Effector memory CD8-positive, alpha-beta T cell (primary cell): Measurements from ENCODE around the gene ZNF487.
A peak's percentile ranks its signal among the peaks of the same experiment; 100 is the strongest.

Source experiments
- ATAC-seq: fragments of 150-1000 bp; cut with Tn5 transposase; replicated peaks from 2 replicates; pipeline ENCODE4 v1.10.0; 2021; ENCODE audit warnings: mild to moderate bottlenecking, moderate library complexity
- DNase-seq, 3 experiments: peaks; one replicate each; pipeline ENCODE4 v3.0.0; 2021
- H3K27ac Mint-ChIP-seq, 2 donors: one replicate each; pipeline ENCODE4 v1.8.0; 2022; ENCODE audit warnings: mild to moderate bottlenecking in 2 of 2, mixed read lengths in 2 of 2, moderate library complexity in 2 of 2
- H3K27me3 Mint-ChIP-seq, 2 donors: one replicate each; pipeline ENCODE4 v1.8.0; 2022; ENCODE audit warnings: mixed read lengths in 2 of 2
- H3K36me3 Mint-ChIP-seq: one replicate; pipeline ENCODE4 v1.8.0; 2022; ENCODE audit warnings: mild to moderate bottlenecking, moderate library complexity, mixed read lengths; ENCODE audit not compliant: insufficient read depth
- H3K4me1 Mint-ChIP-seq, 2 donors: one replicate each; pipeline ENCODE4 v1.8.0; 2022; ENCODE audit warnings: low read depth in 2 of 2, mixed read lengths in 2 of 2
- H3K4me3 Mint-ChIP-seq, 2 donors: one replicate each; pipeline ENCODE4 v1.8.0; 2022; ENCODE audit warnings: mild to moderate bottlenecking in 2 of 2, mixed read lengths in 2 of 2, moderate library complexity in 2 of 2
- H3K9me3 Mint-ChIP-seq, 2 donors: one replicate each; pipeline ENCODE4 v1.8.0; 2022; ENCODE audit warnings: mixed read lengths in 2 of 2

Gene ZNF487

DNA sequence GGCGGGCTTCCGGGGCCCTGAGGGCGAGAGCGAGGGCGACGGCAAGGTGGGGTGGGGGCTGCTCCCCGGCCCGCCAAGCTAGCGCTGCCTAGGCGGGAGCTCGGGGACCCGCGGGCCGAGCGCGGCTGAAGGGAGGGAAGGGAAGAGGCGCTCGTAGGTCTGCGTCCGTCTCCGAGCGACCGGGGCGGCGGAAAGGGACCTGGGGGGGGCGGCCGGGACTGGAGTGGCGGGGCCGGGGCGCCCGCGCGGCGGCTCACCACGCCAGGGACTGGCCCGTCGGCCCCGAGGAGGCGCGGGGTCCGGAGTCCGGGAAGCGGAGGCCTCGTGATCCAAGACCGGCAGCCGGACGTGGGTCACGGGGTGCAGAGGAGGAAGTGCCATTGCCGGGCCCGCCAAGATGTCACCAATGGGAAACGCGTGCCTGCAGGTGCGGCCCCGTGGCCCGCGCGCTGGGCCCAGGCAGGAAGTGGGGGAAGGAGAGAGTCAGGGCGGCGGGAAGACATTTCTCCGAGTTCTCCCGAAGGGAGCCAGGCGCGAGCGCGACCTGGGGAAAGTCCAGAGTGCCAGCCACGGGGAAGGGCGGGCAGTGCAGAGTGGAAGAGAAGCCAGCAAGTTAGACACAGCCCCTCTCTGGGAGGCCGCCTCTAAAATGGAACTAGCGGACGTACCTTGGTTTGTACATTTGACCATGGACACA lies 39.8 kb upstream of the ZNF487 start:
- Mint-ChIP-seq H3K4me1 (peaks cover 63 to 82% of the 10 kb centered on the region in 2 donors), H3K27me3 (no peaks in the 10 kb centered on the region), H3K27ac (peak overlapping the region; percentile 87 to 98), H3K36me3 (peaks cover 87% of the 10 kb centered on the region), H3K4me3 (peak overlapping the region; percentile 86 to 97), H3K9me3 (no peaks in the 10 kb centered on the region)
- DNase-seq (peak; percentile 58 to 64 (median 61)), ATAC-seq (peak; percentile 68)

DNA sequence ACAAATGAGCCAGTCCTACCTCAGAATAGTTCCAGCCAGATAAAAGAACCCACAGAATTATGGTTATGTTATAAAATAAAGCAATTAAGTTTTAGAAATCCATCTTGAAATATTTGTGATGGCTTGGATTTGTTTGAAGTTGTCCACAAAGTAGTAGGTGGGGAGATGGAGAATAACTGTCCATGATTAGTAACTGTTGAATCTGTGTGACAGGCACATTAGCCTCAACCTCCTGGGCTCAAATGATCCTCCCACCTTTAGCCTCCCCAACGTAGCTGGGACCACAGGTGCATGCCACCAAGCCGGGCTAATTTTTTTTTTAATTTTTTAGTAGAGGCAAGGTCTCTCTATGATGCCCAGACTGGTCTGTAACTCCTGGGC lies 38.0 kb upstream of the ZNF487 start:
- DNase-seq = no peak
- H3K27ac Mint-ChIP-seq = peak overlapping the region; percentile 87 to 98
- H3K36me3 Mint-ChIP-seq = peaks cover 86% of the 10 kb centered on the region
- ATAC-seq = no peak
- peak overlapping the region; percentile 86 to 97 for H3K4me3 Mint-ChIP-seq
- no peaks in the 10 kb centered on the region for H3K9me3 Mint-ChIP-seq
- no peaks in the 10 kb centered on the region for H3K27me3 Mint-ChIP-seq
- peaks cover 66 to 85% of the 10 kb centered on the region in 2 donors for H3K4me1 Mint-ChIP-seq

DNA sequence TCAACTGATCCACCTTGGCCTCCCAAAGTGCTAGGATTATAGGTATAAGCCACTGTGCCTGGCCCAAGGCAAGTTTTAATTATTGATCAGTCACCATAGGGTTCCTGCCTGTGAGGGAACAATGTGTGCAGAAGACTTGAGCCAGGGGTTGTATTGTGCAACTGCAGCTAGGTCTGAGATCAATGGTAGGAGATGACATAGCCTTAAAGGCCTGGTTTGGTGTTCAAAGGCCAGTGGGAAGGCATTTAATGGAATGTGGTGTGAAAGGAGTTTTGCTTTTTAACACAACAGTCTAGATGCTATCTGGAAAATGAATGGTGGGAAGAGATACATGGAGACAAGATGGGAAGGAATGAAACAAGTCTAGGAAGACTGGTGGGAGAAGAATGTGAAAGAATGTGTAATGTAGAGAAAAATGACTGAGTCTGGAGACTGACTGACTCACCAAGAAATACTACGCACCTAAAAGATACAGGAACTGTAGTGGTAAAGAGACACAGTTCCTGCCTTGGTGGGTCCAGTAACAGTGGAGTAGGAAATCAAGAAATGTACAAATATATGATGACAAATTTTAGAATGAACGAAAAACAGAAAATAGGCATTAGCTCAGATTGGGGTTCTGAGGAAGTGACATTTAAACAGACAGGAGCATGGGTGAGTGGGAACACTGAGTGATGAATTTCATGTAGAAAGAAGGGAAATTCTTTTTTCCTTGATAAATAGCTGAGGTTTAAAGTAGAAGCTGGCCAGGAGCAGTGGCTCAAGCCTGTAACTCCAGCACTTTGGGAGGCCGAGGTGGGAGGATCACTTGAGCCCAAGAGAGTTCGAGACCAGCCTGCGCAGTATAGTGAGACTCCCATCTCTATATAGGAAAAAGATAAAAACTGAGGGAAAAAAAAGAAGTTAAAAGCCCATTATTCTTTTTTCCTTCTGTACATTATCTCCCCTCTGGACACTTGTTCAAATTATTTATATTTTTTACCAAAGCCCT lies 37.3 kb upstream of the ZNF487 start:
- no peak for DNase-seq
- H3K36me3 Mint-ChIP-seq = peaks cover 86% of the 10 kb centered on the region
- H3K27me3 Mint-ChIP-seq = no peaks in the 10 kb centered on the region
- H3K4me3 Mint-ChIP-seq = peak overlapping the region; percentile 86 to 97
- peak; percentile 14 for ATAC-seq
- peak overlapping the region; percentile 87 to 98 for H3K27ac Mint-ChIP-seq
- H3K9me3 Mint-ChIP-seq = no peaks in the 10 kb centered on the region
- H3K4me1 Mint-ChIP-seq = peaks cover 69 to 88% of the 10 kb centered on the region in 2 donors

DNA sequence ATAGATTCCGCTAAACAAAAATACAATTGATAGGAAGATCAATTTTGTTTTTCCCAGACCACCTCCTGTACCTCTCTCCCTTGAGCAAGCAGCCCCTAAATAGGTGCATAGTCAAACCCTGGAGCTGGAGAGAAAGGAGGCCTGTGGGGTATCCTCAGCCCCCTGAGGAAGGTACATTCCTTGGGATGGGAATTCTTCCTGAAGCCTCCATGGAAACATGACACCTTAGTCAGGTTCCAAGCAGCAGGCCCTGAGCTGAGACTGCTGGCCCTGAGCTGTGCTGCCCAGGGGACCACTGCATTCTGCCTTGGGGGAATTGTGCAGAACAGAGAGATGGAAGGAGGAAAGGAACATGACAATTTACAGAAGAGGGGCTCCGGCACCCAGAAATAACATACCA lies 35.3 kb upstream of the ZNF487 start:
- Mint-ChIP-seq H3K27ac (peak overlapping the region; percentile 87 to 98), H3K4me1 (peaks cover 62 to 72% of the 10 kb centered on the region in 2 donors), H3K4me3 (peak overlapping the region; percentile 86 to 97), H3K36me3 (peaks cover 88% of the 10 kb centered on the region), H3K27me3 (no peaks in the 10 kb centered on the region), H3K9me3 (no peaks in the 10 kb centered on the region)
- DNase-seq = no peak
- no peak for ATAC-seq

DNA sequence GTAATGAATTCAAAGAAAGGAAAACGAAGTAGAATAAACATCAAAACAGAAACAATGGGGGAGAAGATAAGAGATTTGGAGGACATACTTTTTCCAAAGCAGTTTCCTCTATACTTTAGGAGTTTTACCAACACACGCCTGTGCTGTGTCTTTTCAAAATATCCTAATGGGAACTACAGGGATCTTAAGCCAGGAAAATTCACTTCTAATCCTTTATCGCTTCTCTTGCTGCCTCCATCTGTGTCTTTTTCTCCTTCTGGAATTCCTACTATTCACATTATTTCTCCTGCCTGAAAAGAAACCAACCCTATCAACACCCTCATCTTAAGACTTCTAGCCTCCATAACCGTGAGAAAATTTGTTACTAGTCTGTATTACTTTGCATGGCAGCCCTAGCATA lies 34.7 kb upstream of the ZNF487 start:
- Mint-ChIP-seq H3K27me3 (no peaks in the 10 kb centered on the region), H3K36me3 (peaks cover 90% of the 10 kb centered on the region), H3K27ac (peak overlapping the region; percentile 87 to 98), H3K4me3 (peak overlapping the region; percentile 86 to 97), H3K4me1 (peaks cover 61 to 70% of the 10 kb centered on the region in 2 donors), H3K9me3 (no peaks in the 10 kb centered on the region)
- no peak for DNase-seq
- ATAC-seq = no peak

DNA sequence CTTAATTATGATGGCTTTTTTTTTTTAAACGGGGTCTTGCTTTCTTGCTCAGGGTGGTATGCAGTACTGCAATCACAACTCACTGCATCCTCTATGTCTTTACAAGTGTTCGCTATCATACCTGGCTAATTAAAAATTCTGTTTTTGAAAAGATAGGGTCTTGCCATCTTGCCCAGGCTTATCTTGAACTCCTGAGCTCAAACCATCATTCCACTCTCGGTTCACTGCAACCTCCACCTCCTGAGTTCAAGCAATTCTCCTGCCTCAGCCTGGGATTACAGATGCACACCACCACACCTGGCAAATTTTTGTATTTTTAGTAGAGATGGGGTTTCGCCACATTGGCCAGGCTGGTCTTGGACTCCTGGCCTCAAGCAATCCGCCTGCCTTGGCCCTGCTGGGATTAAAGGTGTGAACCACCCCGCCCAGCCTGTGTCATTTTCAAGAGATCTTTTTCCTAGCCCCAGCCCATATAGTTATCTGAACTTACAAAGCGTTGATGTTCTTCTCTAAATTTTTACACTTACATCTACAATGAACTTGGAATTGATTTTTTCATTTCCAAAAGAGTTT lies 33.9 kb upstream of the ZNF487 start:
- Mint-ChIP-seq H3K27ac (peak overlapping the region; percentile 87 to 98), H3K4me1 (peaks cover 60 to 67% of the 10 kb centered on the region in 2 donors), H3K9me3 (no peaks in the 10 kb centered on the region), H3K27me3 (no peaks in the 10 kb centered on the region), H3K4me3 (peak overlapping the region; percentile 86 to 97), H3K36me3 (peaks cover 90% of the 10 kb centered on the region)
- no peak for DNase-seq
- no peak for ATAC-seq

DNA sequence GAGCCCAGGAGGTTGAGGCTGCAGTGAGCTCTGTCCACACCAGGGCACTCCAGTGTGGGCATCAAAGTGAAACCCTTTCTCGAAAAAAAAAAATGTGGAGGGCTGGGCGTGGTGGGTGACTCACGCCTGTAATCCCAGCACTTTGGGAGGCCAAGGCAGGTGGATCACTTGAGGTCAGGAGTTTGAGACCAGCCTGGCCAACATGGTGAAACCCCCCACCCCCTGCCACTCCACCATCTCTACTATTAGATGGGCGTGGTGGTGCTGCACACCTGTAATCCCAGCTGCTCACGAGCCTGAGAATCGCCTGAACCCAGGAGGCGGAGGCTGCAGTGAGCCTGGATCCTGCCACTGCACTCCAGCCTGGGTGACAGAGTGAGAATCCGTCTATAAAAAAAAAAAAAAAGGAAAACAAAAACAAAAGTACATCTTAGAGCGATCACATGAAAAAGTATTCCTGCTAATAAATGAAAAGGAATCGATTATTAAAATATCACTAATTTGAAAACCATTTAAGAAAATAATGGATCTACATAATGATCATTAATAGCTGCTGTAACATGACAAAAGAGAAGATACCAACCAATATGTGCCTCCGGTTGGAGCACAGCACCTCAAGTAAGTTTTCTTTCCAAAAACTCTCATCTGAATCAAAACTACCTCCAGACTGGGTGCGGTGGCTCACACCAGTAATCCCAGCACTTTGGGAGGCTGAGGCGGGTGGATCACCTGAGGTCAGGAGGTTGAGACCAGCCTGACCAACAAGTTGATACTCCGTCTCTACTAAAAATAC lies 32.8 kb upstream of the ZNF487 start:
- H3K36me3 Mint-ChIP-seq = peaks cover 95% of the 10 kb centered on the region
- H3K27me3 Mint-ChIP-seq = no peaks in the 10 kb centered on the region
- no peaks in the 10 kb centered on the region for H3K9me3 Mint-ChIP-seq
- H3K4me1 Mint-ChIP-seq = peaks cover 58 to 63% of the 10 kb centered on the region in 2 donors
- peak overlapping the region; percentile 87 to 98 for H3K27ac Mint-ChIP-seq
- peak overlapping the region; percentile 86 to 97 for H3K4me3 Mint-ChIP-seq
- ATAC-seq (no peak), DNase-seq (no peak)

DNA sequence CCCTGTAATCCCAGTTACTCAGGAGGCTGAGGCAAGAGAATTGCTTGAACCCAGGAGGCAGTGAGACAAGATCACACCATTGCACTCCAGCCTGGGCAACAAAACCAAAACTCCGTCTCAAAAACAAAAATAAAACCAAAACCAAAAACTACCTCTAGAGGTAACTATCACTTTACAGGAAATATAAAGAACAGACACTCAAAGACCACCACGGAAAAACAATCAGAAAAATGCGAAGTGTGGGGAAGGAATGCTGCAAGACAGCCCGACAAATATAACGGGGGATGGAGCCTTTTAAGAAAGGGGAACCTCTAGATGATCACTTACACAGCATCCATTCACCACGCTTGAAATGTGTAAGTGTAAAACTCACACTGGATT lies 32.2 kb upstream of the ZNF487 start:
- H3K36me3 Mint-ChIP-seq = peaks cover 97% of the 10 kb centered on the region
- peak overlapping the region; percentile 86 to 97 for H3K4me3 Mint-ChIP-seq
- H3K9me3 Mint-ChIP-seq = no peaks in the 10 kb centered on the region
- H3K27me3 Mint-ChIP-seq = no peaks in the 10 kb centered on the region
- H3K27ac Mint-ChIP-seq = peak overlapping the region; percentile 87 to 98
- DNase-seq = no peak
- ATAC-seq = no peak
- peaks cover 55 to 63% of the 10 kb centered on the region in 2 donors for H3K4me1 Mint-ChIP-seq

DNA sequence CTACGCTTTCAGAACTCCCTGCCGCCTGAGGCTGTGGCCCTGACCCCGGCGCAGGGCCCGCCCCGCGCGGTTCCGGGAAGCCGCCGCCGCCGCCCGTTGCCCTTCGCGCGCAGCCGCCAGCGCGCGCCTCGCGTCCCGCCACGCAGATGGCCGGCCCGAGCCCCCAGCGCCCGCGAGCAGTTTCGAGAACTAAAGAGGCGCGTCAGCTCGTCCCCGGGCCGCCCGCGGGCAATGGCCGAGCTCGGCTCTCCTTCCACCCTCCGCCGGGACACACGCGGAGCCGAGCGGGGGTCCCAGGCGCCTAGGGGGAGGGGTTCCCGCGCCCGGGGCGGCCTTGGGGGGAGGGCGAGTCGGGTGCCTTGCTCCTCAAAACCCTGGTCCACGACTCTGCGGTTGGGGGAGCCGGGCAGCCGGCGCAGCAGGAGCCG lies 29.7 kb upstream of the ZNF487 start:
- Mint-ChIP-seq H3K36me3 (peaks cover 82% of the 10 kb centered on the region), H3K4me3 (peak overlapping the region; percentile 86 to 97), H3K4me1 (peaks cover 46 to 49% of the 10 kb centered on the region in 2 donors), H3K9me3 (no peaks in the 10 kb centered on the region), H3K27me3 (no peaks in the 10 kb centered on the region), H3K27ac (peak overlapping the region; percentile 99 to 100)
- peak; percentile 13 for ATAC-seq
- peak; percentile 42 to 50 (median 45) for DNase-seq

DNA sequence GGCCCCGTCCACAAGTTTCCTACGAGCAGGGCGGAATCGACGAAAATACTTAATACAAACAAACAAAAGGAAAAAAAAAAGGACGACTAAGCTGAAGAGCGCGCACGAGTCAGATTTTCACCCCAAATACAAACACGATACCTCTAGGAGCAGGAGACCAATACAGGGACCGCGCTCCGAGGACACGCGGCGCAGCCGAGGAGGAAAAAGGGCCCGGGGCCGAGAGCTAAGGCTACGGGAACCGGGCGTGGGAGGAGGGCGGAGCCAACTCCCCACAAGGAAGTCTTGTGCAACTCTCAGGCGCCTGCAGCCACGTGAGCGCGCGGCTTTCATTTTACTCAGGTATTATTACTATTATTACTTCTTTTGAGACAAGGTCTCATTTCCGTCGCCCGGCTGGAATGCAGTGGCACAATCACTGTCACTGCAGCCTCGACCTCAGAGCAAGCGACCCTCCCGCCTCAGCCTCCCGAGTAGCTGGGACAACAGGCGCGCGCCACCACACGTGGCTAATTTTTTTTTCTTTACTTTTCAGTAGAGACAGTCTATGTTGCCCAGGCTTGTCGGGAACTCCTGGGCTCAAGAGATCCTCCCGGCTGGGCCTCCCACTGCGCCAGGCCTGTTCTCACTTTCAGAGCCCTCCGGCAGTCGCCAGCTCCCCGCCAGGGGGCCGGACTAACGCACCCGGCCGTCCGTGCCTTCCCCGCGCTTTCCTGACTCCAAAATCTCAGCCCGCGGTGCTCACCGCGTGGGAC lies 29.2 kb upstream of the ZNF487 start:
- DNase-seq (peak; percentile 72 to 74 (median 73)), ATAC-seq (peak; percentile 40)
- Mint-ChIP-seq H3K27ac (peak overlapping the region; percentile 99 to 100), H3K36me3 (peaks cover 77% of the 10 kb centered on the region), H3K4me1 (peaks cover 40 to 43% of the 10 kb centered on the region in 2 donors), H3K9me3 (no peaks in the 10 kb centered on the region), H3K27me3 (no peaks in the 10 kb centered on the region), H3K4me3 (peak overlapping the region; percentile 86 to 97)

DNA sequence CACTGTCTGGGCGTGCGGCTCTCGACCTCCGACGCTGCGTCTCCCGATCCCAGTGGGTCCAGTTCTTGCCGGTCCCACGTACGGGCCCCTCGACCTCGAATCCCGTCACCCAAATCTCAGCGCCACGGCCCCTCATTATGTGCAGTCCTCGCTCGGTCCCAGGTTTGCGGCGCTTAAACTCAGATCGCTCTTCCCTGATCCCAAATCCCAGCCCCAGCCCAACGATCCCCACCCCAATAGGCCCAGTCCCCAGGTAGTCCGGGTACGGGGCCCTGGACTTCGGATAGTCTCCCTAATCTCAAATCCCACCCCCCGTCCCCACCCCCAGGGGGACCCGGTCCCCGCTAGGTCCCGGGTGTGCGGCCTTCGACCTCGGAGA lies 28.6 kb upstream of the ZNF487 start:
- peak overlapping the region; percentile 86 to 97 for H3K4me3 Mint-ChIP-seq
- H3K9me3 Mint-ChIP-seq = no peaks in the 10 kb centered on the region
- DNase-seq (peak in 1 of 3 experiments; percentile 16), ATAC-seq (no peak)
- peak overlapping the region; percentile 99 to 100 for H3K27ac Mint-ChIP-seq
- H3K27me3 Mint-ChIP-seq = no peaks in the 10 kb centered on the region
- peaks cover 35 to 37% of the 10 kb centered on the region in 2 donors for H3K4me1 Mint-ChIP-seq
- peaks cover 72% of the 10 kb centered on the region for H3K36me3 Mint-ChIP-seq

DNA sequence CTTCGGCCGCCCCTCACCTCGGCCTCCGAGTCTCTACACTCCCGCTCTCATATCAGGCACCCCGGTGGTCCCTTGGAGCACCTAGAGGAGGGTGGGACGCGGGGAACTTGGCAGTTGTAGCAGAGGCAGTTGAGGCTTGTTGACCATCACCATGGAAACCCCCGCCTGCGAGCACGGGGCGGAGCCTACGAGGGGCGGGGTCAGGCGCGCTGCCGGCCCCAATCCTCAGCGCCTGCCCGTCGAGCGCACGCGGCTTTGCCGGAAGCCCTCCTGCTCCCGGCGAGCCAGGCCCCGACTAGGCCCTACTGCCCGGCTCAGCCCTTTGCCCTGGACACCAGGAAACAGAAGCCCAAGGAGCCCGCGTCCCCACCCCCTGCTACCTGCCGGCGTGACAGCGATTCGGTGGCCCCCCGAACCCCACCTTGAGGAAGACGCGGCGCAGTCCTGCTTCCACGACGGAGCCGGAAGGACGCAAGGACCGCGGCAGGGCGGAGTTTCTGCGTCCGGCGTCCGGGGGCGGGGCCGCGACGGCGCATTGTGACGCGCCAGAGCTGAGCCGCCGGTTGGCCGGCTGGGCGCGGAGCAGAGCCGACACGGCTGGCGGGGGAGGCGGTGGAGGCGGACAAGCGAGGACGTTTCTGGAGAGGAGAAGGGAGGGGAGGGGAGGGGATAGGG lies 28.1 kb upstream of the ZNF487 start, which contains the start of gene HNRNPF:
HNRNPF (minus strand) TSS at position 477 of the 675 bp plus-strand sequence. CDS start 21,302 bp downstream, outside the sequence.
- H3K4me1 Mint-ChIP-seq = peaks cover 30 to 34% of the 10 kb centered on the region in 2 donors
- ATAC-seq = peak; percentile 72

More for the DNA sequence above, 28.1 kb upstream of the ZNF487 start, which contains the start of gene HNRNPF:
- Mint-ChIP-seq H3K9me3 (no peaks in the 10 kb centered on the region), H3K4me3 (peak within 1 kb of the TSS; percentile 86 to 97), H3K36me3 (peaks cover 67% of the 10 kb centered on the region), H3K27ac (peak within 1 kb of the TSS; percentile 99 to 100), H3K27me3 (no peaks in the 10 kb centered on the region)
- DNase-seq = peak; percentile 94 to 96 (median 96)
